ENCODE data around the gene SLC5A2. TPM values are rescaled to one million over a fixed set of nuclear protein-coding genes. Genes with fewer than 3 reads are reported as not detected.

The SLC5A2 gene
- total and polyA plus RNA-seq, 2 of the 13 experiments (the other 11 are each of a cell fraction or from before 2014, with no cell fraction given): 0.24 to 0.97 TPM

DNA sequence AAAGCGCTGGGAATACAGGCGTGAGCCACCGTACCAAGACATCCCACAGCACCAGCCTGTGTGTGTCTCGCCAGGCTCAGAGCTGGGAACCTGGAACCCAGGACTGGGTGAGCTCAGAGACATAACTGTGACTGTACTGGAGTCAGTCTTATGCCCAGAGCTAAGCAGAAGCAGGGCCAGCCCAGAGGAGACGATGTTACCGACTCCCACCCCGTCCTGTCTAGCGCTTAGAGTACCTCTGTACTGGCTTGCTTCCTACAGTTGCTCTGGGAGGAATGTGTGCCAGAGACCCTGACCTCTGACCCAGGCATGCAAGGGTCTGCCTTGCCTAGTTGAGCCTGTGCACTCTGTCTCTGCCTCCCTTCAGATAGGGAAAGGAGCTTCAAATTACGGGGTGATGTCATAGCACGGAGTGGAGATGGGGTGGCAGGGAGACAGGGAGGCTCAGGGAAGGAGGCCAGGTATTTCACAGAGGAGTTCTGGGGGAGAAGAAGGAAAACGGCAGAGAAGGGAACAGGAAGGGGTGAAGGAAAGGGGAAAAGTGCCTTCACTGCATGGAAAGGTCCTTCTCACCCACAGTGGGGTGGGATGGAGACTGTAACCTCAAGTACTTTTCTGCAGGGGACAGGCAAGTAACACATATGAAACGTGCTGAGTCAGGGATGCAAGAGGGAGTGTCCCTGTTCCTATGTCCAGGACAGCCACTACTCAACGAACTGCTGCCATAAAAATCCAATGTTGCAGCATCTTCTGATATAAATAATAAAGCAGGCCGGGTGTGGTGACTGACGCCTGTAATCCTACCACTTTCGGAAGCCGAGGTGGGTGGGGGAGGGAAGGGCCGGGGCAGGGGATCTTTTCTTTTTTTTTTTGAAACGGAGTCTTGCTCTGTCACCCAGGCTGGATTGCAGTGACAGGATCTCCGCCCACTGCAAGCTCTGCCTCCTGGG, 29.4 kb upstream of the SLC5A2 start (continued):
- TF ChIP-seq, protein P1, sequence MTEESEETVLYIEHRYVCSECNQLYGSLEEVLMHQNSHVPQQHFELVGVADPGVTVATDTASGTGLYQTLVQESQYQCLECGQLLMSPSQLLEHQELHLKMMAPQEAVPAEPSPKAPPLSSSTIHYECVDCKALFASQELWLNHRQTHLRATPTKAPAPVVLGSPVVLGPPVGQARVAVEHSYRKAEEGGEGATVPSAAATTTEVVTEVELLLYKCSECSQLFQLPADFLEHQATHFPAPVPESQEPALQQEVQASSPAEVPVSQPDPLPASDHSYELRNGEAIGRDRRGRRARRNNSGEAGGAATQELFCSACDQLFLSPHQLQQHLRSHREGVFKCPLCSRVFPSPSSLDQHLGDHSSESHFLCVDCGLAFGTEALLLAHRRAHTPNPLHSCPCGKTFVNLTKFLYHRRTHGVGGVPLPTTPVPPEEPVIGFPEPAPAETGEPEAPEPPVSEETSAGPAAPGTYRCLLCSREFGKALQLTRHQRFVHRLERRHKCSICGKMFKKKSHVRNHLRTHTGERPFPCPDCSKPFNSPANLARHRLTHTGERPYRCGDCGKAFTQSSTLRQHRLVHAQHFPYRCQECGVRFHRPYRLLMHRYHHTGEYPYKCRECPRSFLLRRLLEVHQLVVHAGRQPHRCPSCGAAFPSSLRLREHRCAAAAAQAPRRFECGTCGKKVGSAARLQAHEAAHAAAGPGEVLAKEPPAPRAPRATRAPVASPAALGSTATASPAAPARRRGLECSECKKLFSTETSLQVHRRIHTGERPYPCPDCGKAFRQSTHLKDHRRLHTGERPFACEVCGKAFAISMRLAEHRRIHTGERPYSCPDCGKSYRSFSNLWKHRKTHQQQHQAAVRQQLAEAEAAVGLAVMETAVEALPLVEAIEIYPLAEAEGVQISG (CRISPR knock-in tag; IDR thresholded peaks at IDR 0.05): peak; percentile 68
- TF ChIP-seq ZNF264 (CRISPR knock-in tag; IDR thresholded peaks at IDR 0.05) (no peak), SMARCE1 (IDR thresholded peaks at IDR 0.05; ENCODE audit: borderline replicate concordance) (no peak), ZSCAN21 (CRISPR knock-in tag; IDR thresholded peaks at IDR 0.05; ENCODE audit: borderline replicate concordance) (no peak; the same call in 1 of the 2 replicates), ETV5 (CRISPR knock-in tag; IDR thresholded peaks at IDR 0.05; ENCODE audit: borderline replicate concordance) (no peak; the same call in 1 of the 2 replicates), ZNF883 (CRISPR knock-in tag; IDR thresholded peaks at IDR 0.05; ENCODE audit: not compliant biosample characterization) (no peak), ZNF709 (CRISPR knock-in tag; IDR thresholded peaks at IDR 0.05) (no peak), CC2D1A (CRISPR knock-in tag; IDR thresholded peaks at IDR 0.05) (no peak), ZNF629 (CRISPR knock-in tag; conservative IDR thresholded peaks at IDR 0.05) (no peak), TBL1XR1 (IDR thresholded peaks at IDR 0.05; ENCODE audit: borderline replicate concordance, low read length, partially characterized antibody) (no peak), ZNF317 (CRISPR knock-in tag; IDR thresholded peaks at IDR 0.05) (no peak; the same call in 1 of the 2 replicates)
- TF ChIP-seq, protein P2, sequence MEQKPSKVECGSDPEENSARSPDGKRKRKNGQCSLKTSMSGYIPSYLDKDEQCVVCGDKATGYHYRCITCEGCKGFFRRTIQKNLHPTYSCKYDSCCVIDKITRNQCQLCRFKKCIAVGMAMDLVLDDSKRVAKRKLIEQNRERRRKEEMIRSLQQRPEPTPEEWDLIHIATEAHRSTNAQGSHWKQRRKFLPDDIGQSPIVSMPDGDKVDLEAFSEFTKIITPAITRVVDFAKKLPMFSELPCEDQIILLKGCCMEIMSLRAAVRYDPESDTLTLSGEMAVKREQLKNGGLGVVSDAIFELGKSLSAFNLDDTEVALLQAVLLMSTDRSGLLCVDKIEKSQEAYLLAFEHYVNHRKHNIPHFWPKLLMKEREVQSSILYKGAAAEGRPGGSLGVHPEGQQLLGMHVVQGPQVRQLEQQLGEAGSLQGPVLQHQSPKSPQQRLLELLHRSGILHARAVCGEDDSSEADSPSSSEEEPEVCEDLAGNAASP (CRISPR knock-in tag; IDR thresholded peaks at IDR 0.05; ENCODE audit: borderline replicate concordance): no peak
- TF ChIP-seq, protein P3, sequence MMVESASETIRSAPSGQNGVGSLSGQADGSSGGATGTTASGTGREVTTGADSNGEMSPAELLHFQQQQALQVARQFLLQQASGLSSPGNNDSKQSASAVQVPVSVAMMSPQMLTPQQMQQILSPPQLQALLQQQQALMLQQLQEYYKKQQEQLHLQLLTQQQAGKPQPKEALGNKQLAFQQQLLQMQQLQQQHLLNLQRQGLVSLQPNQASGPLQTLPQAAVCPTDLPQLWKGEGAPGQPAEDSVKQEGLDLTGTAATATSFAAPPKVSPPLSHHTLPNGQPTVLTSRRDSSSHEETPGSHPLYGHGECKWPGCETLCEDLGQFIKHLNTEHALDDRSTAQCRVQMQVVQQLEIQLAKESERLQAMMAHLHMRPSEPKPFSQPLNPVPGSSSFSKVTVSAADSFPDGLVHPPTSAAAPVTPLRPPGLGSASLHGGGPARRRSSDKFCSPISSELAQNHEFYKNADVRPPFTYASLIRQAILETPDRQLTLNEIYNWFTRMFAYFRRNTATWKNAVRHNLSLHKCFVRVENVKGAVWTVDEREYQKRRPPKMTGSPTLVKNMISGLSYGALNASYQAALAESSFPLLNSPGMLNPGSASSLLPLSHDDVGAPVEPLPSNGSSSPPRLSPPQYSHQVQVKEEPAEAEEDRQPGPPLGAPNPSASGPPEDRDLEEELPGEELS (CRISPR knock-in tag; IDR thresholded peaks at IDR 0.05): no peak; the same call in 1 of the 2 replicates
- TF ChIP-seq, protein P4, sequence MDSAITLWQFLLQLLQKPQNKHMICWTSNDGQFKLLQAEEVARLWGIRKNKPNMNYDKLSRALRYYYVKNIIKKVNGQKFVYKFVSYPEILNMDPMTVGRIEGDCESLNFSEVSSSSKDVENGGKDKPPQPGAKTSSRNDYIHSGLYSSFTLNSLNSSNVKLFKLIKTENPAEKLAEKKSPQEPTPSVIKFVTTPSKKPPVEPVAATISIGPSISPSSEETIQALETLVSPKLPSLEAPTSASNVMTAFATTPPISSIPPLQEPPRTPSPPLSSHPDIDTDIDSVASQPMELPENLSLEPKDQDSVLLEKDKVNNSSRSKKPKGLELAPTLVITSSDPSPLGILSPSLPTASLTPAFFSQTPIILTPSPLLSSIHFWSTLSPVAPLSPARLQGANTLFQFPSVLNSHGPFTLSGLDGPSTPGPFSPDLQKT (CRISPR knock-in tag; IDR thresholded peaks at IDR 0.05; ENCODE audit: borderline replicate concordance): no peak
- TF ChIP-seq, protein P5, sequence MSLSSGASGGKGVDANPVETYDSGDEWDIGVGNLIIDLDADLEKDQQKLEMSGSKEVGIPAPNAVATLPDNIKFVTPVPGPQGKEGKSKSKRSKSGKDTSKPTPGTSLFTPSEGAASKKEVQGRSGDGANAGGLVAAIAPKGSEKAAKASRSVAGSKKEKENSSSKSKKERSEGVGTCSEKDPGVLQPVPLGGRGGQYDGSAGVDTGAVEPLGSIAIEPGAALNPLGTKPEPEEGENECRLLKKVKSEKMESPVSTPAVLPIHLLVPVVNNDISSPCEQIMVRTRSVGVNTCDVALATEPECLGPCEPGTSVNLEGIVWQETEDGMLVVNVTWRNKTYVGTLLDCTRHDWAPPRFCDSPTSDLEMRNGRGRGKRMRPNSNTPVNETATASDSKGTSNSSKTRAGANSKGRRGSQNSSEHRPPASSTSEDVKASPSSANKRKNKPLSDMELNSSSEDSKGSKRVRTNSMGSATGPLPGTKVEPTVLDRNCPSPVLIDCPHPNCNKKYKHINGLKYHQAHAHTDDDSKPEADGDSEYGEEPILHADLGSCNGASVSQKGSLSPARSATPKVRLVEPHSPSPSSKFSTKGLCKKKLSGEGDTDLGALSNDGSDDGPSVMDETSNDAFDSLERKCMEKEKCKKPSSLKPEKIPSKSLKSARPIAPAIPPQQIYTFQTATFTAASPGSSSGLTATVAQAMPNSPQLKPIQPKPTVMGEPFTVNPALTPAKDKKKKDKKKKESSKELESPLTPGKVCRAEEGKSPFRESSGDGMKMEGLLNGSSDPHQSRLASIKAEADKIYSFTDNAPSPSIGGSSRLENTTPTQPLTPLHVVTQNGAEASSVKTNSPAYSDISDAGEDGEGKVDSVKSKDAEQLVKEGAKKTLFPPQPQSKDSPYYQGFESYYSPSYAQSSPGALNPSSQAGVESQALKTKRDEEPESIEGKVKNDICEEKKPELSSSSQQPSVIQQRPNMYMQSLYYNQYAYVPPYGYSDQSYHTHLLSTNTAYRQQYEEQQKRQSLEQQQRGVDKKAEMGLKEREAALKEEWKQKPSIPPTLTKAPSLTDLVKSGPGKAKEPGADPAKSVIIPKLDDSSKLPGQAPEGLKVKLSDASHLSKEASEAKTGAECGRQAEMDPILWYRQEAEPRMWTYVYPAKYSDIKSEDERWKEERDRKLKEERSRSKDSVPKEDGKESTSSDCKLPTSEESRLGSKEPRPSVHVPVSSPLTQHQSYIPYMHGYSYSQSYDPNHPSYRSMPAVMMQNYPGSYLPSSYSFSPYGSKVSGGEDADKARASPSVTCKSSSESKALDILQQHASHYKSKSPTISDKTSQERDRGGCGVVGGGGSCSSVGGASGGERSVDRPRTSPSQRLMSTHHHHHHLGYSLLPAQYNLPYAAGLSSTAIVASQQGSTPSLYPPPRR (CRISPR knock-in tag; IDR thresholded peaks at IDR 0.05; ENCODE audit: borderline replicate concordance): peak; percentile 14; the same call in 1 of the 2 replicates
